Breast epithelium (tissue), 4 donors: Measurements from ENCODE around the gene AKAP9. TPM values are rescaled to one million over a fixed set of nuclear protein-coding genes. Genes with fewer than 3 reads are reported as not detected.

Experiments
- DNase-seq, 2 donors: peaks; one replicate each; pipeline ENCODE4 v3.0.0-alpha.2; 2019; ENCODE audit warnings: low spot score in 2 of 2
- H3K27ac ChIP-seq, 2 donors: fragments of 200-600 bp; sonication (generic) in 1 of 2; one replicate each; pipeline ENCODE4 v1.5.1; 2016 to 2019; ENCODE audit warnings: mild to moderate bottlenecking in 1 of 2
- H3K27me3 ChIP-seq, 2 donors: fragments of 200-600 bp; sonication (generic) in 1 of 2; one replicate each; pipeline versions ENCODE4 v1.5.1 to v1.6.0; 2017 to 2019; ENCODE audit warnings: control low read depth in 1 of 2, mild to moderate bottlenecking in 1 of 2
- H3K36me3 ChIP-seq: fragments of 200-600 bp; one replicate; pipeline ENCODE4 v1.5.1; 2019
- H3K4me1 ChIP-seq, 2 donors: fragments of 200-600 bp; sonication (generic); one replicate each; pipeline ENCODE4 v1.5.1; 2016 to 2019; ENCODE audit warnings: control low read depth in 1 of 2
- H3K4me3 ChIP-seq, 3 donors: fragments of 200-600 bp; sonication (generic); 1 replicate in 2 of 3; 2 replicates in 1 of 3; pipeline ENCODE4 v1.5.1; 2016 to 2019; ENCODE audit warnings: mild to moderate bottlenecking in 3 of 3, moderate library complexity in 2 of 3
- H3K9me3 ChIP-seq, 2 donors: fragments of 200-600 bp; sonication (generic) in 1 of 2; one replicate each; pipeline ENCODE4 v1.5.1; 2016 to 2019; ENCODE audit warnings: control low read depth in 1 of 2
- POLR2A ChIP-seq: fragments of 450-650 bp; IDR thresholded peaks from one replicate; pipeline ENCODE4 v1.6.1; 2016; ENCODE audit warnings: antibody characterized with exemption, mild to moderate bottlenecking, moderate library complexity
- POLR2AphosphoS5 ChIP-seq, 3 donors: sonication (generic); formaldehyde crosslinking; IDR thresholded peaks; one replicate each; pipeline ENCODE4 v1.6.1; 2017; ENCODE audit warnings: antibody characterized with exemption in 3 of 3
- intact Hi-C: fragments of 100-400 bp; cut with DNase I; formaldehyde crosslinking; loops from one replicate; pipeline ENCODE4 v1.15.1; 2023; ENCODE audit warnings: low total_unique reads
- total RNA-seq, 3 donors: library from RNA; depleted of rRNA; stranded (reverse); fragments of >200 nt; gene quantifications; one replicate each; pipeline ENCODE4 v1.1.0, GENCODE V29; 2016
- TF ChIP-seq, protein P1 (sequence below), 3 donors: fragments of 450-650 bp; IDR thresholded peaks; one replicate each; pipeline ENCODE4 v1.5.1; 2016 to 2017; ENCODE audit warnings: antibody characterized with exemption in 3 of 3, mild to moderate bottlenecking in 3 of 3, moderate library complexity in 3 of 3

Gene AKAP9
- total RNA-seq, 3 donors from 2014 or later, result 73.3 to 193 (median 124) TPM

DNA sequence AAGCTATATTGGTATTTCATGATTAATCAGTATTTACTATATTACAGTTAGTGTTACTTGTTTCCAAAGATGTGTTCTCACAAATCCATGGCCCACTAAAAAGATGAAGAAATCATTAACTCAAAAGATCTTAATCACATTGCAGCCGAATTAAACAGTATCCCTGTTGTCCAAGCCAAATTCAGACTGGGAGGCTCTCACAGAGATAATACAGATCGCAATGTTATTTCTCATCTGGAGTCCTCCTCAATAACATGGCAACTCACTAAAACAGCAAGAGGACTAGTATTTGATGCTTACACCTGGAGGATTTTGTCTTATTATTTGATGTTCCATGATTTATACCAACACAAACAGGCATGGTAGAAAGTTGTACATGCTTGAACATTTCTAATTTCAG, 170.2 kb downstream of the AKAP9 start:
- DNase-seq, result no peak
- intact Hi-C loops, result no loop called here
- no peaks in the 10 kb centered on the region for H3K36me3 ChIP-seq

DNA sequence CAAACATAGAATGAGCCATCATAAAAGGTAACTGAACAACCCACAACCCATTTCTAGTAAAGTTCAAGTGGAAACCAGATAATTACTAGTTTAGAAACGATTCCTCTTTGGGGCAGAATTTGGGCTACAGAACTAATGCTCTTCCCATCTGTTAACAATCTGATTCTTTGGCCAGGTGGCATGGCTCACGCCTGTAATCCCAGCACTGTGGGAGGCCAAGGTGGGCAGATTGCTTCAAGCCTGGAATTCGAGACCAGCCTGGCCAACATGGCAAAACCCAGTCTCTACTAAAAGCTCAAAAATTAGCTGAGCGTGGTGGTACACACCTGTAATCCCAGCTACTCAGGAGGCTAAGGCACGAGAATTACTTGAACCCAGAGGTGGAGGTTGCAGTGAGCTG, 175.2 kb downstream of the AKAP9 start:
- Histone ChIP-seq H3K4me3 (no peak overlapping the region), H3K27me3 (no peaks in the 10 kb centered on the region), H3K4me1 (no peaks in the 10 kb centered on the region), H3K36me3 (no peaks in the 10 kb centered on the region), H3K9me3 (no peaks in the 10 kb centered on the region), H3K27ac (no peak overlapping the region)
- no peak for DNase-seq
- TF ChIP-seq, protein P1, sequence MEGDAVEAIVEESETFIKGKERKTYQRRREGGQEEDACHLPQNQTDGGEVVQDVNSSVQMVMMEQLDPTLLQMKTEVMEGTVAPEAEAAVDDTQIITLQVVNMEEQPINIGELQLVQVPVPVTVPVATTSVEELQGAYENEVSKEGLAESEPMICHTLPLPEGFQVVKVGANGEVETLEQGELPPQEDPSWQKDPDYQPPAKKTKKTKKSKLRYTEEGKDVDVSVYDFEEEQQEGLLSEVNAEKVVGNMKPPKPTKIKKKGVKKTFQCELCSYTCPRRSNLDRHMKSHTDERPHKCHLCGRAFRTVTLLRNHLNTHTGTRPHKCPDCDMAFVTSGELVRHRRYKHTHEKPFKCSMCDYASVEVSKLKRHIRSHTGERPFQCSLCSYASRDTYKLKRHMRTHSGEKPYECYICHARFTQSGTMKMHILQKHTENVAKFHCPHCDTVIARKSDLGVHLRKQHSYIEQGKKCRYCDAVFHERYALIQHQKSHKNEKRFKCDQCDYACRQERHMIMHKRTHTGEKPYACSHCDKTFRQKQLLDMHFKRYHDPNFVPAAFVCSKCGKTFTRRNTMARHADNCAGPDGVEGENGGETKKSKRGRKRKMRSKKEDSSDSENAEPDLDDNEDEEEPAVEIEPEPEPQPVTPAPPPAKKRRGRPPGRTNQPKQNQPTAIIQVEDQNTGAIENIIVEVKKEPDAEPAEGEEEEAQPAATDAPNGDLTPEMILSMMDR (IDR thresholded peaks at IDR 0.05), result no peak
- TF ChIP-seq POLR2A, result no peak
- TF ChIP-seq POLR2AphosphoS5 (IDR thresholded peaks at IDR 0.05), result no peak
- intact Hi-C loops, result no loop called here

More for the DNA sequence above, 170.2 kb downstream of the AKAP9 start:
- Histone ChIP-seq H3K4me1 (no peaks in the 10 kb centered on the region), H3K9me3 (no peaks in the 10 kb centered on the region), H3K4me3 (no peak overlapping the region), H3K27me3 (no peaks in the 10 kb centered on the region), H3K27ac (no peak overlapping the region)
- TF ChIP-seq POLR2AphosphoS5 (IDR thresholded peaks at IDR 0.05) (no peak), POLR2A (no peak)
- TF ChIP-seq, protein P1 (IDR thresholded peaks at IDR 0.05), result no peak

DNA sequence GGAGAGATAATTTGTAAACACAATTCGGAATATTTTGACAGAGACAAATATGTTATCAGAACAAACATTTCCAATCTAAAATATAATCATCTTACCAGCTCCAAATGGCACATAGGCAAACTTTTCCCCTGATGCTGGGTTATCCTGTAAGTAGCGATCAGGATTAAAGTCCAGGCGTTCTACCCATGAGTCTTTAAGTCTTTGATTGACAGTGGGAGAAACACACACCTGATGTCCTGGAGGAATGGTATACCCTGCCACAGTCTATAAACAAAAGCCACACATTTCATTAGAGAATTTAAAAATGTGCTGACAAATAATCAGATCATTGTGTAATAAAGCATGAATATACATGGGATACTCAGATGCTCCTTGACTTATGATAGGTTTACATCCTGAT, 176.3 kb downstream of the AKAP9 start:
- H3K36me3 ChIP-seq, result no peaks in the 10 kb centered on the region

DNA sequence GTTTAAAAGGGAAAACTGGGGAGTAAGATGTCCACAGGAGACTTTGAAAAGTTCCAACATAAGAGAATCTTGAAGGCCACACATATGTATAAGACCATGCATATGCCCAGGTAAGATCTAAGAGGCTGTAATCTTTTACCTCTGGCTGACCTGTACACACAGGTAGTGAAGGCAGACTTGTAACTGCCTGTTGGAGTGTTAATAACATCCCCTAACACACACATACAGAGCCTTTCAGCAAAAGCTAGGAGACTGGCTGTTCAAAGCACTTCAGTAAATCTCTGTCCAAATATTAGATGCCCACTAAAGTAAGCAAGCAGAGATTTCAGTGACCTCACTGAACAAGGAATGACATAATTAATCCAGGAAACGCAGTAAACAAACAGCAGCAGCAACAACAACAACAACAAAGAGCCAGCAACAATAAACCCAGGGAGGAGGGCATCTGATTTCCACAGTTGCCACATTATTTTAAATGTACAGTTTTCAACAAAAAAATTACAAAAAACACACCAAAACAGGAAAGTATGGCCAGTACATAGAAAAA, 178.6 kb downstream of the AKAP9 start:
- peaks cover 5% of the 10 kb centered on the region for H3K36me3 ChIP-seq
- no peak for DNase-seq
- no peaks in the 10 kb centered on the region for H3K9me3 ChIP-seq
- H3K4me1 ChIP-seq, result no peaks in the 10 kb centered on the region
- no peak overlapping the region for H3K27ac ChIP-seq
- intact Hi-C loops, result no loop called here
- no peak overlapping the region for H3K4me3 ChIP-seq
- H3K27me3 ChIP-seq, result no peaks in the 10 kb centered on the region
- TF ChIP-seq, protein P1 (IDR thresholded peaks at IDR 0.05), result no peak
- TF ChIP-seq POLR2AphosphoS5 (IDR thresholded peaks at IDR 0.05), result no peak
- TF ChIP-seq POLR2A, result no peak

More for the DNA sequence above, 176.3 kb downstream of the AKAP9 start:
- Histone ChIP-seq H3K4me1 (no peaks in the 10 kb centered on the region), H3K4me3 (no peak overlapping the region), H3K9me3 (no peaks in the 10 kb centered on the region), H3K27ac (no peak overlapping the region), H3K27me3 (no peaks in the 10 kb centered on the region)
- TF ChIP-seq, protein P1 (IDR thresholded peaks at IDR 0.05), result no peak
- TF ChIP-seq POLR2A, result no peak
- no peak for TF ChIP-seq POLR2AphosphoS5 (IDR thresholded peaks at IDR 0.05)
- no peak for DNase-seq
- intact Hi-C loops, result no loop called here

DNA sequence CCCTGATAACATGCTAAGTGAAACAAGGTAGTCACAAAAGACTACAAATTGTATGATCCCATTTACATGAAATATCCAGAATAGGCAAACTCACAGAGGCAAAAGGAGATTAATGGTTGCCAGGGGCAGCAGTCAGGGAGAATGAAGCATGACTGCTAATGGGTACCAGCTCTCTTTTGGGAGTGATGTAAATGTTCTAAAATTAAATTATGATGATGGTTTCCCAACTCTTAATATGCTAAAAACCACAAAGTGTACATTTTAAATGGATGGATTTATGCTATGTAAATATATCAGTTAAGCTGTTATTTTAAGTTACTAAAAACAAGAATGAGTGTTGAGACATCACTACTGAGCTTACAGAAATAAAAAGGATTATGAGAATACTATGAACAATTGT, 181.0 kb downstream of the AKAP9 start:
- no peak for TF ChIP-seq POLR2AphosphoS5 (IDR thresholded peaks at IDR 0.05)
- TF ChIP-seq, protein P1 (IDR thresholded peaks at IDR 0.05), result no peak
- no peak for TF ChIP-seq POLR2A
- no peaks in the 10 kb centered on the region for H3K4me1 ChIP-seq
- H3K36me3 ChIP-seq, result peaks cover 5% of the 10 kb centered on the region
- no peak overlapping the region for H3K4me3 ChIP-seq
- no peaks in the 10 kb centered on the region for H3K27me3 ChIP-seq
- DNase-seq, result no peak
- no peak overlapping the region for H3K27ac ChIP-seq
- intact Hi-C loops, result no loop called here
- no peaks in the 10 kb centered on the region for H3K9me3 ChIP-seq
